ENCODE results near the gene AFF3.

The AFF3 gene

DNA sequence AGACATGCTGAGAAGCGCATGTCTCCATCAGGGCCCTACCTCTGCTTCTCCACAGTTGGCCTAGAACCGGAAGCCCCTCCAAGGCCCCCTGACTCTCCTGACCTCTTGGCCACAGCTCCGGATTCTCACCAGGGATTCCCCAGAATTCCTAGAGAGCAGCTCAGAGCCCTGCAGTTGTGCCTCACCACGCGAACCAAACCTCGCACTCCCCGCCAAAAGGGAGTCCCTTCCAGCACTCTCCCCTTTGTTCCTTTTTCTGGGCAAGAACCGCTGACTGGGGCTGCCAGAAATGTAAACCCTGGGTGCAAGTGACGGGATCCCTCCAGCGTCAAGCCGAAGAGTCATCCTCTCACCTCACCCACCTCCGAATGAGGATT lies 36.7 kb downstream of the AFF3 start:
- TF ChIP-seq FOXM1 (IDR thresholded peaks at IDR 0.05; ENCODE audit: borderline replicate concordance, low read depth), result no peak
- no peak for TF ChIP-seq EGR1 (IDR thresholded peaks at IDR 0.05)

DNA sequence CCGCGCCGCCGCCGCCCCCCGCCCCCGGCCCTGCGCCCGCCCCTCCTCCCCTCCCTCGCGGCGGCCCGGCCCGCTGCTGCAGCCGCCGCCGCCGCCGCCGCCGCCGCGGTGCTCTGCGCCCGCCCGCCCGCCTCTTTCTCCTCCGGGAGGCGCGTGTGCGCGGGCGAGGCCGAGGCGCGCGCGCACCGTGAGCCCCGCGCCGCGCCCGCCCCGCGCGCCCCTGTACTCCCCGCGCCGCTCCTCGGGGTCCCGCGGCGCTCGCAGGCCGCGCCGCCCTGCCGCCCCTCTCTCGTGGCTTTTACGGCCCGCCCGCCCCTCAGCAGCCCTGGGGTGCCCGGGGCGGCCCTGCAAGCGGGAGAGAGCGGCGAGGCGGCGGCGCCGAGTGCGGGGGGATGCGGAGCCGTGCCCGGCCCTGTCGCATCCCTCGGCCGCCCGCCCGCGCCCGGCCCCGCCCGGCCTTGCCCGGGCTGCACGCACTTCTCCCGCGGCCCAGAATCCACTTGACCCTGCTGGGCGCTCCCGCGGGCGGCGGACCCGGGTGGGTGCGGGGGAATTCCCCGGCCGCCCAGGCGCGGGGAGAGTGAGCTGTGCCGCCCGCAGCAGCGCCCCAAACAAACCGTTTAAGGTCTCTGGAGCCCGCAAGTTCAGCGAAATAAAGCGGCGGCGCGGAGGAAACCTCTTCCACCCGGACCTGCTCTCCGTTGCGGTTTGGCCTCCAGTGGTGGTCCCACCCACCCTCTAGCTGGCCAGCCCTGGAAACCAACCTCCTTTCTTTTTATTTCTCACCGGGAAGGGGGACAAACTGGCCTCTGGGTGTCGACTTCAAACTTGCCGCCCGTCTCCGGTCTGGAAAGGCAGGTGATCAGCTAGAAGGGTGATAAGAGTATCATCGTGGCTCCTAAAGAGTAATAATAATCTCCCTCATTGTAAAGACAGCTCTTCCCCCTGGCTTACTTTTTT lies 37.4 kb downstream of the AFF3 start:
- TF ChIP-seq CREB1 (IDR thresholded peaks at IDR 0.05; ENCODE audit: low read depth), result no peak
- TF ChIP-seq, protein P1, sequence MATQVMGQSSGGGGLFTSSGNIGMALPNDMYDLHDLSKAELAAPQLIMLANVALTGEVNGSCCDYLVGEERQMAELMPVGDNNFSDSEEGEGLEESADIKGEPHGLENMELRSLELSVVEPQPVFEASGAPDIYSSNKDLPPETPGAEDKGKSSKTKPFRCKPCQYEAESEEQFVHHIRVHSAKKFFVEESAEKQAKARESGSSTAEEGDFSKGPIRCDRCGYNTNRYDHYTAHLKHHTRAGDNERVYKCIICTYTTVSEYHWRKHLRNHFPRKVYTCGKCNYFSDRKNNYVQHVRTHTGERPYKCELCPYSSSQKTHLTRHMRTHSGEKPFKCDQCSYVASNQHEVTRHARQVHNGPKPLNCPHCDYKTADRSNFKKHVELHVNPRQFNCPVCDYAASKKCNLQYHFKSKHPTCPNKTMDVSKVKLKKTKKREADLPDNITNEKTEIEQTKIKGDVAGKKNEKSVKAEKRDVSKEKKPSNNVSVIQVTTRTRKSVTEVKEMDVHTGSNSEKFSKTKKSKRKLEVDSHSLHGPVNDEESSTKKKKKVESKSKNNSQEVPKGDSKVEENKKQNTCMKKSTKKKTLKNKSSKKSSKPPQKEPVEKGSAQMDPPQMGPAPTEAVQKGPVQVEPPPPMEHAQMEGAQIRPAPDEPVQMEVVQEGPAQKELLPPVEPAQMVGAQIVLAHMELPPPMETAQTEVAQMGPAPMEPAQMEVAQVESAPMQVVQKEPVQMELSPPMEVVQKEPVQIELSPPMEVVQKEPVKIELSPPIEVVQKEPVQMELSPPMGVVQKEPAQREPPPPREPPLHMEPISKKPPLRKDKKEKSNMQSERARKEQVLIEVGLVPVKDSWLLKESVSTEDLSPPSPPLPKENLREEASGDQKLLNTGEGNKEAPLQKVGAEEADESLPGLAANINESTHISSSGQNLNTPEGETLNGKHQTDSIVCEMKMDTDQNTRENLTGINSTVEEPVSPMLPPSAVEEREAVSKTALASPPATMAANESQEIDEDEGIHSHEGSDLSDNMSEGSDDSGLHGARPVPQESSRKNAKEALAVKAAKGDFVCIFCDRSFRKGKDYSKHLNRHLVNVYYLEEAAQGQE (IDR thresholded peaks at IDR 0.05; ENCODE audit: low read depth), result no peak
- no peak for TF ChIP-seq FOXM1 (IDR thresholded peaks at IDR 0.05; ENCODE audit: borderline replicate concordance, low read depth)
- no peak for TF ChIP-seq RAD21 (IDR thresholded peaks at IDR 0.05; ENCODE audit: low read depth)
- TF ChIP-seq, protein P2, sequence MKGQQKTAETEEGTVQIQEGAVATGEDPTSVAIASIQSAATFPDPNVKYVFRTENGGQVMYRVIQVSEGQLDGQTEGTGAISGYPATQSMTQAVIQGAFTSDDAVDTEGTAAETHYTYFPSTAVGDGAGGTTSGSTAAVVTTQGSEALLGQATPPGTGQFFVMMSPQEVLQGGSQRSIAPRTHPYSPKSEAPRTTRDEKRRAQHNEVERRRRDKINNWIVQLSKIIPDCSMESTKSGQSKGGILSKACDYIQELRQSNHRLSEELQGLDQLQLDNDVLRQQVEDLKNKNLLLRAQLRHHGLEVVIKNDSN (IDR thresholded peaks at IDR 0.05), result no peak
- no peak for TF ChIP-seq ZBTB7A (IDR thresholded peaks at IDR 0.05; ENCODE audit: low read depth)
- no peak for TF ChIP-seq YY1 (IDR thresholded peaks at IDR 0.05; ENCODE audit: low read depth)
- TF ChIP-seq TEAD4 (IDR thresholded peaks at IDR 0.05), result no peak
- TF ChIP-seq, protein P3, sequence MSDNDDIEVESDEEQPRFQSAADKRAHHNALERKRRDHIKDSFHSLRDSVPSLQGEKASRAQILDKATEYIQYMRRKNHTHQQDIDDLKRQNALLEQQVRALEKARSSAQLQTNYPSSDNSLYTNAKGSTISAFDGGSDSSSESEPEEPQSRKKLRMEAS (IDR thresholded peaks at IDR 0.05), result no peak
- TF ChIP-seq EGR1 (IDR thresholded peaks at IDR 0.05), result no peak
- no peak for TF ChIP-seq CEBPB (IDR thresholded peaks at IDR 0.05)
- TF ChIP-seq EP300 (IDR thresholded peaks at IDR 0.05; ENCODE audit: borderline replicate concordance), result no peak

DNA sequence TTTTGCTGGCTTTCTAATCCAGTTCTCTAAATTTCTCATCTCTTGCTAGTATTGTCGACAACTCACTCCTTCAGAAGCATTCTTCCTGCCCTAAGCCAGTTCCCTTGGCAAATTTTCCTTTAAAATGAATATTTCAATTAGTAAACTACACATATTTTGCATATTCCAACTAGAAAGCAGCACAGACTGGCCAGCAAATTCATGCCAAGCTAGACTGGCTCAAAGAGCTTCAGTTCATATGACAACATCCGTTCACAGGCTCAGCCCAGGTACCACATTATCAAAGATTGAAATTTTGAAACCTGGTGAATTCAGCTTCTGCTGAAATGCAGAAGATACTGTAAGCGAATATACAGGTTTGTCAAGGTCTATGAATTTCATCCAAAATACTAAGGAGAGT lies 64.5 kb downstream of the AFF3 start:
- TF ChIP-seq TEAD4 (IDR thresholded peaks at IDR 0.05), result no peak
- TF ChIP-seq NFIC (IDR thresholded peaks at IDR 0.05), result no peak
- TF ChIP-seq YY1 (IDR thresholded peaks at IDR 0.05; ENCODE audit: low read depth), result no peak
- no peak for TF ChIP-seq RAD21 (IDR thresholded peaks at IDR 0.05; ENCODE audit: low read depth)
- no peak for TF ChIP-seq EP300 (IDR thresholded peaks at IDR 0.05; ENCODE audit: borderline replicate concordance)
- TF ChIP-seq ZBTB7A (IDR thresholded peaks at IDR 0.05; ENCODE audit: low read depth), result no peak
- TF ChIP-seq CEBPB (IDR thresholded peaks at IDR 0.05), result no peak
- TF ChIP-seq TAF1 (IDR thresholded peaks at IDR 0.05; ENCODE audit: low read depth), result no peak
- TF ChIP-seq TCF12 (IDR thresholded peaks at IDR 0.05; ENCODE audit: low read depth), result no peak
- TF ChIP-seq FOXM1 (IDR thresholded peaks at IDR 0.05; ENCODE audit: borderline replicate concordance, low read depth), result no peak
- TF ChIP-seq, protein P1 (IDR thresholded peaks at IDR 0.05; ENCODE audit: low read depth), result no peak
- TF ChIP-seq CREB1 (IDR thresholded peaks at IDR 0.05; ENCODE audit: low read depth), result no peak

DNA sequence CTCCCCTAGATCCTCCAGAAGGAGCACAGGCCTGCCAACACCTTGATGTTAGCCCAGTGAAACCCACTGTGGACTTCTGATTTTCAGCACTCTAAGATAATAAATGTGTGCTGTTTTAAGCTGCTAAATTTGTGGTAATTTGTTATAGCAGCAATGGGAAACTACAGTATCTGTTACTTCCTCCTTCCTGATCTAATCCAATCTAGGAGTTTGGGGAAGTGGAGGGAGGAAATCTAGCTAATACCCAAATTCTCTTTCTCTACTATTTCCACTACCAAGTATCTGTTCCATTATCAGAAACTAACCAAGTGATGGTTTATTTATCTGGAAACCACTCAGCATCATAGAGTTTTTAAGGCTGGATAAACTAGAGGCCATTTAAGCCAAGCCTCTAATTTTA lies 64.9 kb downstream of the AFF3 start:
- TF ChIP-seq, protein P3 (IDR thresholded peaks at IDR 0.05), result no peak
- TF ChIP-seq RAD21 (IDR thresholded peaks at IDR 0.05; ENCODE audit: low read depth) (no peak), FOXM1 (IDR thresholded peaks at IDR 0.05; ENCODE audit: borderline replicate concordance, low read depth) (no peak), CEBPB (IDR thresholded peaks at IDR 0.05) (no peak), YY1 (IDR thresholded peaks at IDR 0.05; ENCODE audit: low read depth) (no peak), EGR1 (IDR thresholded peaks at IDR 0.05) (no peak), TEAD4 (IDR thresholded peaks at IDR 0.05) (no peak), EP300 (IDR thresholded peaks at IDR 0.05; ENCODE audit: borderline replicate concordance) (no peak), NFIC (IDR thresholded peaks at IDR 0.05) (no peak), TCF12 (IDR thresholded peaks at IDR 0.05; ENCODE audit: low read depth) (no peak), ZBTB7A (IDR thresholded peaks at IDR 0.05; ENCODE audit: low read depth) (no peak), TAF1 (IDR thresholded peaks at IDR 0.05; ENCODE audit: low read depth) (no peak), CREB1 (IDR thresholded peaks at IDR 0.05; ENCODE audit: low read depth) (no peak)
- TF ChIP-seq, protein P2 (IDR thresholded peaks at IDR 0.05), result no peak
- TF ChIP-seq, protein P1 (IDR thresholded peaks at IDR 0.05; ENCODE audit: low read depth), result no peak

Measured in Ishikawa (cell line).